ENCODE measurements around the gene RFLNA.

- TF ChIP-seq, protein P1, sequence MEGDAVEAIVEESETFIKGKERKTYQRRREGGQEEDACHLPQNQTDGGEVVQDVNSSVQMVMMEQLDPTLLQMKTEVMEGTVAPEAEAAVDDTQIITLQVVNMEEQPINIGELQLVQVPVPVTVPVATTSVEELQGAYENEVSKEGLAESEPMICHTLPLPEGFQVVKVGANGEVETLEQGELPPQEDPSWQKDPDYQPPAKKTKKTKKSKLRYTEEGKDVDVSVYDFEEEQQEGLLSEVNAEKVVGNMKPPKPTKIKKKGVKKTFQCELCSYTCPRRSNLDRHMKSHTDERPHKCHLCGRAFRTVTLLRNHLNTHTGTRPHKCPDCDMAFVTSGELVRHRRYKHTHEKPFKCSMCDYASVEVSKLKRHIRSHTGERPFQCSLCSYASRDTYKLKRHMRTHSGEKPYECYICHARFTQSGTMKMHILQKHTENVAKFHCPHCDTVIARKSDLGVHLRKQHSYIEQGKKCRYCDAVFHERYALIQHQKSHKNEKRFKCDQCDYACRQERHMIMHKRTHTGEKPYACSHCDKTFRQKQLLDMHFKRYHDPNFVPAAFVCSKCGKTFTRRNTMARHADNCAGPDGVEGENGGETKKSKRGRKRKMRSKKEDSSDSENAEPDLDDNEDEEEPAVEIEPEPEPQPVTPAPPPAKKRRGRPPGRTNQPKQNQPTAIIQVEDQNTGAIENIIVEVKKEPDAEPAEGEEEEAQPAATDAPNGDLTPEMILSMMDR (IDR thresholded peaks at IDR 0.05), result no peak
- TF ChIP-seq POLR2A (IDR thresholded peaks at IDR 0.05), result no peak
- no peak for TF ChIP-seq POLR2AphosphoS5 (IDR thresholded peaks at IDR 0.05)
- no peak for TF ChIP-seq EP300 (IDR thresholded peaks at IDR 0.05)
Observed at GRCh38 chr12:124354400-124354799, 59.5 kb downstream of the RFLNA start.

All from suprapubic skin (tissue), 4 donors.